HEK293 (cell line): ENCODE results near the gene KIF26B.

Experiments used
- KLF16 ChIP-seq: fragments of 450-650 bp; formaldehyde crosslinking; IDR thresholded peaks from 2 replicates; pipeline ENCODE4 v1.5.1; 2017; ENCODE audit warnings: missing biosample characterization, missing genetic modification characterization
- KLF9 ChIP-seq: fragments of 450-650 bp; formaldehyde crosslinking; IDR thresholded peaks from 2 replicates; pipeline ENCODE4 v1.5.1; 2016; ENCODE audit warnings: missing biosample characterization, missing genetic modification characterization, low read depth
- PBX3 ChIP-seq: sonication (generic); formaldehyde crosslinking; IDR thresholded peaks from 2 replicates; pipeline ENCODE4 v1.8.1; 2022; ENCODE audit warnings: mild to moderate bottlenecking, moderate library complexity, missing genetic modification reagents
- PRDM6 ChIP-seq: fragments of 450-650 bp; formaldehyde crosslinking; IDR thresholded peaks from 2 replicates; pipeline ENCODE4 v1.5.1; 2017; ENCODE audit warnings: missing biosample characterization, missing genetic modification characterization
- REST ChIP-seq: fragments of 450-650 bp; formaldehyde crosslinking; IDR thresholded peaks from 2 replicates; pipeline ENCODE4 v1.5.1; 2016; ENCODE audit warnings: missing biosample characterization, missing genetic modification characterization
- YY1 ChIP-seq: fragments of 450-650 bp; formaldehyde crosslinking; IDR thresholded peaks from 2 replicates; pipeline ENCODE4 v1.5.1; 2018; ENCODE audit warnings: missing biosample characterization, missing genetic modification characterization
- ZNF248 ChIP-seq: fragments of 450-650 bp; formaldehyde crosslinking; IDR thresholded peaks from 2 replicates; pipeline ENCODE4 v1.5.1; 2017; ENCODE audit warnings: missing biosample characterization, missing genetic modification characterization
- ZSCAN18 ChIP-seq: fragments of 450-650 bp; formaldehyde crosslinking; IDR thresholded peaks from 2 replicates; pipeline ENCODE4 v1.5.1; 2016; ENCODE audit warnings: missing biosample characterization, missing genetic modification characterization
- ZSCAN30 ChIP-seq: fragments of 450-650 bp; IDR thresholded peaks from 2 replicates; pipeline ENCODE4 v1.5.1; 2018; ENCODE audit warnings: missing biosample characterization, mild to moderate bottlenecking, missing genetic modification characterization, moderate library complexity
- TF ChIP-seq, protein P1 (sequence below): fragments of 450-650 bp; formaldehyde crosslinking; IDR thresholded peaks from 2 replicates; pipeline ENCODE4 v1.5.1; 2016; ENCODE audit warnings: missing biosample characterization, missing genetic modification characterization
- TF ChIP-seq, protein P2 (sequence below): fragments of 450-650 bp; formaldehyde crosslinking; IDR thresholded peaks from 2 replicates; pipeline ENCODE4 v1.5.1; 2017; ENCODE audit warnings: missing biosample characterization, missing genetic modification characterization
- TF ChIP-seq, protein P3 (sequence below): fragments of 450-650 bp; formaldehyde crosslinking; IDR thresholded peaks from 2 replicates; pipeline ENCODE4 v1.5.1; 2016; ENCODE audit warnings: missing biosample characterization, missing genetic modification characterization
- TF ChIP-seq, protein P4 (sequence below): fragments of 450-650 bp; formaldehyde crosslinking; IDR thresholded peaks from 2 replicates; pipeline ENCODE4 v1.5.1; 2016; ENCODE audit warnings: missing biosample characterization, missing genetic modification characterization, low read depth

GRCh38 chr1:245153081-245153551 lies 1.7 kb upstream of the KIF26B start:
- no peak for TF ChIP-seq ZNF248 (tag by site-specific recombination)
- TF ChIP-seq, protein P1, sequence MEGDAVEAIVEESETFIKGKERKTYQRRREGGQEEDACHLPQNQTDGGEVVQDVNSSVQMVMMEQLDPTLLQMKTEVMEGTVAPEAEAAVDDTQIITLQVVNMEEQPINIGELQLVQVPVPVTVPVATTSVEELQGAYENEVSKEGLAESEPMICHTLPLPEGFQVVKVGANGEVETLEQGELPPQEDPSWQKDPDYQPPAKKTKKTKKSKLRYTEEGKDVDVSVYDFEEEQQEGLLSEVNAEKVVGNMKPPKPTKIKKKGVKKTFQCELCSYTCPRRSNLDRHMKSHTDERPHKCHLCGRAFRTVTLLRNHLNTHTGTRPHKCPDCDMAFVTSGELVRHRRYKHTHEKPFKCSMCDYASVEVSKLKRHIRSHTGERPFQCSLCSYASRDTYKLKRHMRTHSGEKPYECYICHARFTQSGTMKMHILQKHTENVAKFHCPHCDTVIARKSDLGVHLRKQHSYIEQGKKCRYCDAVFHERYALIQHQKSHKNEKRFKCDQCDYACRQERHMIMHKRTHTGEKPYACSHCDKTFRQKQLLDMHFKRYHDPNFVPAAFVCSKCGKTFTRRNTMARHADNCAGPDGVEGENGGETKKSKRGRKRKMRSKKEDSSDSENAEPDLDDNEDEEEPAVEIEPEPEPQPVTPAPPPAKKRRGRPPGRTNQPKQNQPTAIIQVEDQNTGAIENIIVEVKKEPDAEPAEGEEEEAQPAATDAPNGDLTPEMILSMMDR (tag by site-specific recombination), result no peak
- TF ChIP-seq ZSCAN30, result no peak
- no peak for TF ChIP-seq ZSCAN18 (tag by site-specific recombination)
- TF ChIP-seq KLF9 (tag by site-specific recombination), result no peak
- TF ChIP-seq YY1 (tag by site-specific recombination), result no peak
- no peak for TF ChIP-seq PRDM6 (tag by site-specific recombination)
- TF ChIP-seq, protein P2, sequence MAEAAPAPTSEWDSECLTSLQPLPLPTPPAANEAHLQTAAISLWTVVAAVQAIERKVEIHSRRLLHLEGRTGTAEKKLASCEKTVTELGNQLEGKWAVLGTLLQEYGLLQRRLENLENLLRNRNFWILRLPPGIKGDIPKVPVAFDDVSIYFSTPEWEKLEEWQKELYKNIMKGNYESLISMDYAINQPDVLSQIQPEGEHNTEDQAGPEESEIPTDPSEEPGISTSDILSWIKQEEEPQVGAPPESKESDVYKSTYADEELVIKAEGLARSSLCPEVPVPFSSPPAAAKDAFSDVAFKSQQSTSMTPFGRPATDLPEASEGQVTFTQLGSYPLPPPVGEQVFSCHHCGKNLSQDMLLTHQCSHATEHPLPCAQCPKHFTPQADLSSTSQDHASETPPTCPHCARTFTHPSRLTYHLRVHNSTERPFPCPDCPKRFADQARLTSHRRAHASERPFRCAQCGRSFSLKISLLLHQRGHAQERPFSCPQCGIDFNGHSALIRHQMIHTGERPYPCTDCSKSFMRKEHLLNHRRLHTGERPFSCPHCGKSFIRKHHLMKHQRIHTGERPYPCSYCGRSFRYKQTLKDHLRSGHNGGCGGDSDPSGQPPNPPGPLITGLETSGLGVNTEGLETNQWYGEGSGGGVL, result no peak
- TF ChIP-seq, protein P3, sequence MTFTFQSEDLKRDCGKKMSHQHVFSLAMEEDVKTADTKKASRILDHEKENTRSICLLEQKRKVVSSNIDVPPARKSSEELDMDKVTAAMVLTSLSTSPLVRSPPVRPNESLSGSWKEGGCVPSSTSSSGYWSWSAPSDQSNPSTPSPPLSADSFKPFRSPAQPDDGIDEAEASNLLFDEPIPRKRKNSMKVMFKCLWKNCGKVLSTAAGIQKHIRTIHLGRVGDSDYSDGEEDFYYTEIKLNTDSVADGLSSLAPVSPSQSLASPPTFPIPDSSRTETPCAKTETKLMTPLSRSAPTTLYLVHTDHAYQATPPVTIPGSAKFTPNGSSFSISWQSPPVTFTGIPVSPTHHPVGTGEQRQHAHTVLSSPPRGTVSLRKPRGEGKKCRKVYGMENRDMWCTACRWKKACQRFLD (tag by site-specific recombination), result no peak
- TF ChIP-seq PBX3, result no peak
- no peak for TF ChIP-seq REST (tag by site-specific recombination)
- no peak for TF ChIP-seq KLF16
- TF ChIP-seq, protein P4, sequence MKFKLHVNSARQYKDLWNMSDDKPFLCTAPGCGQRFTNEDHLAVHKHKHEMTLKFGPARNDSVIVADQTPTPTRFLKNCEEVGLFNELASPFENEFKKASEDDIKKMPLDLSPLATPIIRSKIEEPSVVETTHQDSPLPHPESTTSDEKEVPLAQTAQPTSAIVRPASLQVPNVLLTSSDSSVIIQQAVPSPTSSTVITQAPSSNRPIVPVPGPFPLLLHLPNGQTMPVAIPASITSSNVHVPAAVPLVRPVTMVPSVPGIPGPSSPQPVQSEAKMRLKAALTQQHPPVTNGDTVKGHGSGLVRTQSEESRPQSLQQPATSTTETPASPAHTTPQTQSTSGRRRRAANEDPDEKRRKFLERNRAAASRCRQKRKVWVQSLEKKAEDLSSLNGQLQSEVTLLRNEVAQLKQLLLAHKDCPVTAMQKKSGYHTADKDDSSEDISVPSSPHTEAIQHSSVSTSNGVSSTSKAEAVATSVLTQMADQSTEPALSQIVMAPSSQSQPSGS (tag by site-specific recombination), result no peak
